Astrocyte (in vitro differentiated cells and primary cell): ENCODE results near the gene NPY2R. TPM values are rescaled to one million over a fixed set of nuclear protein-coding genes. Genes with fewer than 3 reads are reported as not detected.

Experiments used
- DNase-seq: peaks from one replicate; pipeline ENCODE4 v3.0.0-alpha.2; 2010; ENCODE audit warnings: low read depth
- FAIRE-seq: peaks from 2 replicates; lab custom pipeline; 2011; peaks lifted over from hg19 to GRCh38; lab: Jason Lieb, UNC
- H2AFZ ChIP-seq: 2 replicates; pipeline ENCODE4 v1.6.0; 2012; ENCODE audit warnings: low read depth, low read length, inconsistent platforms
- H3K27ac ChIP-seq: 2 replicates; pipeline ENCODE4 v1.5.1; 2011; ENCODE audit warnings: low read depth, low read length, inconsistent platforms
- H3K27me3 ChIP-seq: 2 replicates; pipeline ENCODE4 v1.6.0; 2011; ENCODE audit warnings: low read length, inconsistent platforms; ENCODE audit not compliant: insufficient read depth
- H3K36me3 ChIP-seq: 2 replicates; pipeline ENCODE4 v1.5.1; 2011; ENCODE audit warnings: low read length, inconsistent platforms; ENCODE audit not compliant: insufficient read depth
- H3K4me1 ChIP-seq: 2 replicates; pipeline ENCODE4 v1.5.1; 2011; ENCODE audit warnings: low read length, inconsistent platforms; ENCODE audit not compliant: insufficient read depth
- H3K4me2 ChIP-seq: 2 replicates; pipeline ENCODE4 v1.6.0; 2012; ENCODE audit warnings: low read length, inconsistent platforms
- H3K4me3 ChIP-seq: 2 replicates; pipeline ENCODE4 v1.5.1; 2011; ENCODE audit warnings: low read depth, mild to moderate bottlenecking, low read length, inconsistent platforms; ENCODE audit not compliant: insufficient read depth
- H3K79me2 ChIP-seq: 2 replicates; pipeline ENCODE4 v1.6.0; 2012; ENCODE audit warnings: mild to moderate bottlenecking, low read length, inconsistent platforms; ENCODE audit not compliant: insufficient read depth
- H3K9ac ChIP-seq: 2 replicates; pipeline ENCODE4 v1.6.0; 2012; ENCODE audit warnings: mild to moderate bottlenecking, low read length, inconsistent platforms
- H3K9me3 ChIP-seq: 2 replicates; pipeline ENCODE4 v1.5.1; 2012; ENCODE audit warnings: low read depth, mild to moderate bottlenecking, low read length, inconsistent platforms; ENCODE audit not compliant: insufficient read depth
- H4K20me1 ChIP-seq: 2 replicates; pipeline ENCODE4 v1.6.0; 2012; ENCODE audit warnings: low read length, inconsistent platforms; ENCODE audit not compliant: insufficient read depth
- H3K27ac Mint-ChIP-seq: one replicate; pipeline ENCODE4 v1.8.0; 2021; ENCODE audit warnings: mild to moderate bottlenecking, mixed read lengths; ENCODE audit not compliant: unreplicated experiment
- H3K27me3 Mint-ChIP-seq: one replicate; pipeline ENCODE4 v1.8.0; 2021; ENCODE audit warnings: low read depth, mixed read lengths; ENCODE audit not compliant: unreplicated experiment
- H3K36me3 Mint-ChIP-seq: one replicate; pipeline ENCODE4 v1.8.0; 2021; ENCODE audit warnings: low read depth, mixed read lengths; ENCODE audit not compliant: unreplicated experiment
- H3K4me1 Mint-ChIP-seq: one replicate; pipeline ENCODE4 v1.8.0; 2021; ENCODE audit warnings: low read depth, mixed read lengths; ENCODE audit not compliant: unreplicated experiment
- H3K4me3 Mint-ChIP-seq: one replicate; pipeline ENCODE4 v1.8.0; 2021; ENCODE audit warnings: mild to moderate bottlenecking, moderate library complexity, mixed read lengths; ENCODE audit not compliant: unreplicated experiment
- H3K9me3 Mint-ChIP-seq: one replicate; pipeline ENCODE4 v1.8.0; 2021; ENCODE audit warnings: mild to moderate bottlenecking, mixed read lengths; ENCODE audit not compliant: unreplicated experiment
- CTCF ChIP-seq: IDR thresholded peaks from 2 replicates; pipeline ENCODE4 v1.5.1; 2011; ENCODE audit warnings: low read depth, mild to moderate bottlenecking, inconsistent platforms, low read length, moderate library complexity; ENCODE audit not compliant: insufficient read depth
- EZH2 ChIP-seq: IDR thresholded peaks from 2 replicates; pipeline ENCODE4 v1.6.1; 2012; ENCODE audit warnings: mild to moderate bottlenecking, low read length, inconsistent platforms; ENCODE audit not compliant: insufficient read depth
- total RNA-seq: library from RNA; stranded (reverse); gene quantifications from 2 replicates; pipeline ENCODE4 v1.2.1, GENCODE V29; 2021

NPY2R gene
- total RNA-seq, 1 donor from 2014 or later, result 0.09 TPM

GRCh38 chr4:155245105-155245504 is 36.7 kb downstream of the NPY2R start:
- TF ChIP-seq EZH2 (no peak), CTCF (no peak)
- Mint-ChIP-seq H3K27me3 (no peaks in the 10 kb centered on the region), H3K4me1 (no peaks in the 10 kb centered on the region), H3K4me3 (no peak overlapping the region), H3K36me3 (no peaks in the 10 kb centered on the region), H3K27ac (no peak overlapping the region), H3K9me3 (no peaks in the 10 kb centered on the region)
- DNase-seq (no peak), FAIRE-seq (no peak)
- no peak overlapping the region for H3K27ac ChIP-seq
- no peaks in the 10 kb centered on the region for H3K27me3 ChIP-seq
- H3K4me2 ChIP-seq, result no peak overlapping the region
- H3K36me3 ChIP-seq, result no peaks in the 10 kb centered on the region
- no peaks in the 10 kb centered on the region for H3K9me3 ChIP-seq
- H3K79me2 ChIP-seq, result no peaks in the 10 kb centered on the region
- H4K20me1 ChIP-seq, result no peaks in the 10 kb centered on the region
- H3K4me3 ChIP-seq, result no peak overlapping the region
- no peaks in the 10 kb centered on the region for H3K4me1 ChIP-seq
- H2AFZ ChIP-seq, result no peak overlapping the region
- H3K9ac ChIP-seq, result no peak overlapping the region

- Mint-ChIP-seq H3K27me3 (no peaks in the 10 kb centered on the region), H3K9me3 (no peaks in the 10 kb centered on the region), H3K27ac (no peak overlapping the region), H3K4me1 (no peaks in the 10 kb centered on the region), H3K4me3 (no peak overlapping the region), H3K36me3 (no peaks in the 10 kb centered on the region)
- Histone ChIP-seq H3K4me2 (peak overlapping the region; percentile 27), H3K4me3 (no peak overlapping the region), H3K79me2 (no peaks in the 10 kb centered on the region), H2AFZ (peak overlapping the region; percentile 32), H4K20me1 (no peaks in the 10 kb centered on the region), H3K36me3 (no peaks in the 10 kb centered on the region), H3K9ac (no peak overlapping the region), H3K27me3 (no peaks in the 10 kb centered on the region), H3K4me1 (no peaks in the 10 kb centered on the region), H3K27ac (no peak overlapping the region), H3K9me3 (no peaks in the 10 kb centered on the region)
- FAIRE-seq, result no peak
- DNase-seq, result no peak
- no peak for TF ChIP-seq CTCF
- no peak for TF ChIP-seq EZH2
Measured at GRCh38 chr4:155248002-155248896, 39.8 kb downstream of the NPY2R start.
